ENCODE data around the gene CRISPLD2. TPM values are rescaled to one million over a fixed set of nuclear protein-coding genes. Genes with fewer than 3 reads are reported as not detected.
"Not testable (repeated sequence)": the region's sequence is repeated elsewhere in the genome, so short reads cannot be mapped to it uniquely, and the experiment has no call there.

CRISPLD2 gene
- total RNA-seq, 1 experiment from 2014 or later, result 0.28 TPM

DNA sequence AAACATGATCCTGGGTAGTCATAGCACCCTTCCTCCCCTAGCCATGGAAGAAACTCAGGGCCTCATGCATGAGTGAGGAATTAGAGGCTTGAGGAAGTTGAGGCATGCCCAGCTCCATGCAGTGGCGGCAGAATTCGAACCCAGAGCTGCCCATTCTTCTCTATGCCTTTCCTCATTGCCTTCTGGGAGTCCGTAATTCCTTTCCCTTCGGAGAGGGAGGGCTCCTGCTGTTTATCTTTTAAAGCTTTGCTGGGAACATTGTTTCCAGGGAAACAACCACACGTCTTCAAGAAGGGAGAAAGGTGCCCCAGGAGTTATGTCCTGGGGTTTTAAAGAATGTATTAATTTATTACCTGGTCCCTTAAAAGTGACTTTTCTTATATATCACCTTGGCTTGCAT is 8.5 kb downstream of the CRISPLD2 start:
- no peak for DNase-seq (ENCODE audit: unreplicated experiment)
- Mint-ChIP-seq H3K4me1 (ENCODE audit: insufficient read depth, unreplicated experiment) (peaks cover 6% of the 10 kb centered on the region), H3K4me3 (ENCODE audit: unreplicated experiment) (no peak overlapping the region), H3K36me3 (ENCODE audit: insufficient read depth, unreplicated experiment) (no peaks in the 10 kb centered on the region), H3K9me3 (ENCODE audit: unreplicated experiment) (no peaks in the 10 kb centered on the region), H3K27ac (ENCODE audit: low read depth, unreplicated experiment) (no peak overlapping the region), H3K27me3 (ENCODE audit: insufficient read depth, unreplicated experiment) (no peaks in the 10 kb centered on the region)
- intact Hi-C loops (cut with micrococcal nuclease), result no loop called here
- ChIA-PET CTCF (no interaction called here), POLR2A (no interaction called here)
- BruUV-seq (replicated peaks), result no TSS peak
- TF ChIP-seq, protein P1, sequence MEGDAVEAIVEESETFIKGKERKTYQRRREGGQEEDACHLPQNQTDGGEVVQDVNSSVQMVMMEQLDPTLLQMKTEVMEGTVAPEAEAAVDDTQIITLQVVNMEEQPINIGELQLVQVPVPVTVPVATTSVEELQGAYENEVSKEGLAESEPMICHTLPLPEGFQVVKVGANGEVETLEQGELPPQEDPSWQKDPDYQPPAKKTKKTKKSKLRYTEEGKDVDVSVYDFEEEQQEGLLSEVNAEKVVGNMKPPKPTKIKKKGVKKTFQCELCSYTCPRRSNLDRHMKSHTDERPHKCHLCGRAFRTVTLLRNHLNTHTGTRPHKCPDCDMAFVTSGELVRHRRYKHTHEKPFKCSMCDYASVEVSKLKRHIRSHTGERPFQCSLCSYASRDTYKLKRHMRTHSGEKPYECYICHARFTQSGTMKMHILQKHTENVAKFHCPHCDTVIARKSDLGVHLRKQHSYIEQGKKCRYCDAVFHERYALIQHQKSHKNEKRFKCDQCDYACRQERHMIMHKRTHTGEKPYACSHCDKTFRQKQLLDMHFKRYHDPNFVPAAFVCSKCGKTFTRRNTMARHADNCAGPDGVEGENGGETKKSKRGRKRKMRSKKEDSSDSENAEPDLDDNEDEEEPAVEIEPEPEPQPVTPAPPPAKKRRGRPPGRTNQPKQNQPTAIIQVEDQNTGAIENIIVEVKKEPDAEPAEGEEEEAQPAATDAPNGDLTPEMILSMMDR (IDR thresholded peaks at IDR 0.05; ENCODE audit: unreplicated experiment), result no peak

DNA sequence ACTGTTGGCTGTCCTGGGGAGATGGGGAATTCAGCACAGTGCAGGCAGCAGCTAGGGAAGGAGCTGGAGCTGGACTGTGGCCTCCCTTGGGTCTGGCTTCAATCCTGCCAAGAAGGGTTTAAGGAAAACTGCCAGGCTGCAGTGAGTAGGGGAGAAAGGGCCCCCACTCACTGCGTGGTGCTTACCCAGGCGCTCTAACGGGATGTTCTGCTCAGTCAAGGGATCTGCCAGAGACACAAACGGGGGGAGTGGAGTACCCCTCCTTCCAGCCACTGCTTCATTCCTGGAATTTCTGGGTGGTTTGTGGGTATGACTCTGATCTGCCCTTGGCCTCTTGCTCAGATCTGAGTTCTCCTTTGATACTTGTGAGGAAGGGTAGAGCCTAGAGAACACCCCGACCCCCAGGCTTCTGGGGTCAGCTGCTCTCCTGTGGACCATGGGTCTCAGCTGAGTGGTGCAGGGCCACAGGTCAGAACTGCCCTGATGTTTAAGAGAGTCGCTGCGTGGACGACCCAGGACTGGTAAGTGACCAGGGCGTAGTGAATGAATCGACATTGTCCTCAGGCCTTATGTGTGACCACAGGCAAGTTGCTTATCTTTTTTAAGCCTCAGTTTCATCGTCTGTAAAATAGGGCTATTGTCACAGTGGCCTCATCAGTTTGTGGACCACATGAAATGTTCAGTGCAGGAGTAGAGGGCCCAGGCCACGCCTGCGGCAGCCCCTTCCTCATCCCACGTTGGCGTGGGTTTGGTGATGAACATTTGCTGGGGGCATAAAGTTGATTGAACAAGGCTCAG is 9.6 kb downstream of the CRISPLD2 start:
- Mint-ChIP-seq H3K27me3 (ENCODE audit: insufficient read depth, unreplicated experiment) (no peaks in the 10 kb centered on the region), H3K4me3 (ENCODE audit: unreplicated experiment) (no peak overlapping the region), H3K4me1 (ENCODE audit: insufficient read depth, unreplicated experiment) (peaks cover 6% of the 10 kb centered on the region), H3K9me3 (ENCODE audit: unreplicated experiment) (no peaks in the 10 kb centered on the region), H3K27ac (ENCODE audit: low read depth, unreplicated experiment) (no peak overlapping the region), H3K36me3 (ENCODE audit: insufficient read depth, unreplicated experiment) (no peaks in the 10 kb centered on the region)
- ChIA-PET CTCF (no interaction called here), POLR2A (no interaction called here)
- no peak for DNase-seq (ENCODE audit: unreplicated experiment)
- intact Hi-C loops (cut with micrococcal nuclease), result no loop called here
- BruUV-seq (replicated peaks), result no TSS peak
- TF ChIP-seq, protein P1 (IDR thresholded peaks at IDR 0.05; ENCODE audit: unreplicated experiment), result no peak

DNA sequence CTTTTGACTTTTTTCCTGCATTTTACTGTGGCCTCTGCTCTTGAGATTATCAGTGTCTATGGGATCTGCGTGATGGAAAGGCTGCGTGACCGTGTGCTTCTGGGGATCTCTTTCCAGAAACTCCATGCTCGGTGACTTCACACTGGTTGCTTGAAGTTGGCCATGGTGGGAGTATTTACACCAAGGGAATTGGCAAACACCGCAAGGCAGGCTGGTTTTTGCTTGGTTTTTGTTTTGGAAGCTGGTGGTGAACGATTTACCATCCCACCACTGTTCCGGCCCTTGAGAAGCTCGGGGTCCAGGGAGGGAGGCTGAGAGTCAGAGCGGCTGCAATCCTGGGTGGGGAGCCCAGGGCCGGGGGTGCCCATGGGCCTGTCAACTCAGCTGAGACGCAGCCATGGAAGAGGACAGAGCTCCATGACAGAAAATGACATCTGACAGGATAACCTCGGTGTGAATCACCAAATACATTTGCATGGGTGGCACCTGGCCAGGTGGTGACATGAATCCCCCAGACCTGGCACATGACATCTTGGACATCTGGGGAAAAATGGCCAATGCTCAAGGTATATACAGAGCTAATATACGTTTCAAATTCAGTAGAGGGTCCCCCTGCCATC is 11.1 kb downstream of the CRISPLD2 start:
- CTCF ChIA-PET, result interaction anchor here (0.8 to 1.2 kb wide), 2 partner anchors 94 to 273 kb away, joined by 3 to 4 read pairs; no protein-coding TSS in a partner anchor
- DNase-seq (ENCODE audit: unreplicated experiment), result no peak
- Mint-ChIP-seq H3K27ac (ENCODE audit: low read depth, unreplicated experiment) (no peak overlapping the region), H3K4me3 (ENCODE audit: unreplicated experiment) (no peak overlapping the region), H3K36me3 (ENCODE audit: insufficient read depth, unreplicated experiment) (peaks cover 2% of the 10 kb centered on the region), H3K9me3 (ENCODE audit: unreplicated experiment) (no peaks in the 10 kb centered on the region), H3K27me3 (ENCODE audit: insufficient read depth, unreplicated experiment) (no peaks in the 10 kb centered on the region), H3K4me1 (ENCODE audit: insufficient read depth, unreplicated experiment) (peaks cover 10% of the 10 kb centered on the region)
- POLR2A ChIA-PET, result interaction anchor here (0.7 kb wide), 1 partner anchor 1081 kb away, joined by 3 read pairs; no protein-coding TSS in a partner anchor
- no TSS peak for BruUV-seq (replicated peaks)
- TF ChIP-seq, protein P1 (IDR thresholded peaks at IDR 0.05; ENCODE audit: unreplicated experiment), result no peak
- intact Hi-C loops (cut with micrococcal nuclease), result no loop called here

DNA sequence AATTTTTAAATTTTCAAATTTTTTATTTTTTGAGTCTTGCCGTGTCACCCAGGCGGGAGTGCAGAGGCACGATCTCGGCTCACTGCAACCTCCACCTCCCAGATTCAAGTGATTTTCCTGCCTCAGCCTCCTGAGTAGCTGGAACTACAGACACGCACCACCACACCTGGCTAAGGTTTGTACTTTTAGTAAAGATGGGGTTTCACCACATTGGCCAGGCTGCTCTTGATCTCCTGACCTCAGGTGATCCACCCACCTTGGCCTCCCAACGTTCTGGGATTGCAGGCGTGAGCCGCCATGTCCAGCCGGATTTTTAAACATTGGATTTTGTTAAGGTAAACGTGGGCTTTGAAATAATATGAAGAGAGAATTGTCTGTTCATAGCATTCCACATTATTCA is 11.9 kb downstream of the CRISPLD2 start:
- BruUV-seq (replicated peaks); H3K27ac Mint-ChIP-seq (ENCODE audit: low read depth, unreplicated experiment); H3K36me3 Mint-ChIP-seq (ENCODE audit: insufficient read depth, unreplicated experiment); H3K4me3 Mint-ChIP-seq (ENCODE audit: unreplicated experiment); H3K27me3 Mint-ChIP-seq (ENCODE audit: insufficient read depth, unreplicated experiment); intact Hi-C loops (cut with micrococcal nuclease); H3K9me3 Mint-ChIP-seq (ENCODE audit: unreplicated experiment); DNase-seq (ENCODE audit: unreplicated experiment): not testable (repeated sequence)
- ChIA-PET CTCF (interaction anchor here (1.2 kb wide), 1 partner anchor 93 kb away, joined by 3 read pairs; no protein-coding TSS in a partner anchor), POLR2A (interaction anchor here (0.7 kb wide), 1 partner anchor 1080 kb away, joined by 3 read pairs; no protein-coding TSS in a partner anchor)
- peaks cover 15% of the 10 kb centered on the region for H3K4me1 Mint-ChIP-seq (ENCODE audit: insufficient read depth, unreplicated experiment)

Measured in MCF 10A (cell line).